ENCODE results near the gene CAMSAP1.

DNA sequence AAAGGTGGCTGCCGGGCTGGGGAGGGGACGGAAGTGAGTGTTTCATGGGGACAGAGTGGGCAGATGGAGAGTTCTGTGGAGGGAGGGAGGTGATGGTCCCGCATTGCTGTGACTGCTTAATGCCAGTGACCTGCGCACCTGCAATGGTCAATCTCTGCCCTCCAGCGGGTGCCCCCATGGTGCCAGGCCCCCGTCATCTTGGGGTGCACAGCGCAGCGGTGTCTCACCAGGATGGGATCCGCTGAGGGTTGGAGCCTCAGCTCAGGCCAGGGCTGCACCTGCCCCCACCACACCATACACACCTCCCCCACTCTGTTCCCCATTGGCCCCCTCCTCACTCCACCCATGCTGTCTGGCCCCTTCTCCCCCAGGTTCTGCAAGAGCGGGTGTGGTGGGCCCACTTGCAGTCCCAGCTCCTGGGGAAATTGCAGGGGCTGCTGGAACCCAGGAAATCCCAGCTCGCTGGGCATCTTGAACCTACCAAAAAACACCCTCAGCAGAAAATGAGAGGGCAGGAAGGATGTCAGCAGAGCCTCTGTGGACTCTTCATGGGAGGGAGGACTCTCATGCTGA lies 12.1 kb upstream of the CAMSAP1 start:
- TF ChIP-seq, protein P1, sequence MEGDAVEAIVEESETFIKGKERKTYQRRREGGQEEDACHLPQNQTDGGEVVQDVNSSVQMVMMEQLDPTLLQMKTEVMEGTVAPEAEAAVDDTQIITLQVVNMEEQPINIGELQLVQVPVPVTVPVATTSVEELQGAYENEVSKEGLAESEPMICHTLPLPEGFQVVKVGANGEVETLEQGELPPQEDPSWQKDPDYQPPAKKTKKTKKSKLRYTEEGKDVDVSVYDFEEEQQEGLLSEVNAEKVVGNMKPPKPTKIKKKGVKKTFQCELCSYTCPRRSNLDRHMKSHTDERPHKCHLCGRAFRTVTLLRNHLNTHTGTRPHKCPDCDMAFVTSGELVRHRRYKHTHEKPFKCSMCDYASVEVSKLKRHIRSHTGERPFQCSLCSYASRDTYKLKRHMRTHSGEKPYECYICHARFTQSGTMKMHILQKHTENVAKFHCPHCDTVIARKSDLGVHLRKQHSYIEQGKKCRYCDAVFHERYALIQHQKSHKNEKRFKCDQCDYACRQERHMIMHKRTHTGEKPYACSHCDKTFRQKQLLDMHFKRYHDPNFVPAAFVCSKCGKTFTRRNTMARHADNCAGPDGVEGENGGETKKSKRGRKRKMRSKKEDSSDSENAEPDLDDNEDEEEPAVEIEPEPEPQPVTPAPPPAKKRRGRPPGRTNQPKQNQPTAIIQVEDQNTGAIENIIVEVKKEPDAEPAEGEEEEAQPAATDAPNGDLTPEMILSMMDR (IDR thresholded peaks at IDR 0.05): no peak
- TF ChIP-seq POLR2A (IDR thresholded peaks at IDR 0.05): no peak
